ENCODE measurements around the gene LHFPL3. TPM values are rescaled to one million over a fixed set of nuclear protein-coding genes. Genes with fewer than 3 reads are reported as not detected.

The LHFPL3 gene
- total and polyA plus RNA-seq, 2 donors (not counting 1 experiment from before 2014, with no cell fraction given): not detected

DNA sequence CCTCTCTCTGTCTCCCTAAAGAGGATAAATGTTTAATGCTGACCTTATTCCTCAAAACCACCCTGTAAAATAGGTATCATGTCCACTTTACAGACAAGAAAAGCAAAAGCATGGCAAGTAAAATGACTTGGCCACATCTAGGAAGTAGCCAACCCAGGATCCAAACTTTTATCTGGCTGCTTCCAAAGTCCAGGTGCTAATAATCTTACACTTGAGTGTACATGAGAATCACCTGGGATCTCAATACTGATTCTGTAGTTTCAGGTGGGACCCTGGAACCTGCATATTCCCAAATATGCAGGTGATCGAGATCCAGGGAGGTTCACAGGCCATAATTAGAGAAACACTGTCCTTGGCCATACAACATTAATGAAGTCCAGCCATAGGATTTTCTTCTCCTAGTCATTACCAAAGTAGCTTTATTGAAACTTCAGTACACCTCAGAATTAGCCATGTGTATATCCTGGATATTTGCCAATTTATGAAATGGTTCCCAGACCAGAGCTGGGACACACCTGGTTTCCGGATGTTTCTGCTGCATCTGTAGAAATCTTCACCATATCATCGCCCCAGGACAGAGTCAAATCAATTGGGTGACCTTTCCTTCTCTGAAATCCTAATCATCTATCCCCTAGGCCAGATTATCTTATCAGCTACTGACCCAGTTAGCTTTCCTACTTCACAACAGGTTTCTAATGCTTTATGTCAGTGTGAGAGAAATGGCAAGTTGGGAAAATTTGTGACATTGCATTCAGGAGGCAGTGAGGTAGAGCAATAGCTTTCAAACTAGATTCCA, 566.5 kb downstream of the LHFPL3 start:
- H3K27me3 ChIP-seq (ENCODE audit: control insufficient read depth, insufficient read depth, low read length): peaks cover 4% of the 10 kb centered on the region
- DNase-seq (ENCODE audit: low read depth in 2 of 2): no peak
- H3K4me2 ChIP-seq (ENCODE audit: extremely low read depth, insufficient read depth, low read length): no peak overlapping the region
- no peak for TF ChIP-seq EZH2 (IDR thresholded peaks at IDR 0.05; ENCODE audit: low read length, missing control alignments)
- TF ChIP-seq CTCF (conservative IDR thresholded peaks at IDR 0.05 in 1 of 2, IDR thresholded peaks at IDR 0.05 in 1 of 2; ENCODE audit: low read depth in 1 of 2, low read length in 2 of 2): no peak
- H4K20me1 ChIP-seq (ENCODE audit: control insufficient read depth, extremely low read depth, insufficient read depth, low read length): no peaks in the 10 kb centered on the region
- no peak overlapping the region for H3K27ac ChIP-seq (ENCODE audit: insufficient read depth, low read length)
- H3K79me2 ChIP-seq (ENCODE audit: control insufficient read depth, insufficient read depth, low read length): no peaks in the 10 kb centered on the region
- no peak overlapping the region for H3K4me3 ChIP-seq (replicated peaks in 1 of 4; ENCODE audit: control extremely low read depth in 1 of 4, insufficient read depth in 1 of 4, low read depth in 3 of 4, low read length in 4 of 4)
- H3K36me3 ChIP-seq (ENCODE audit: control insufficient read depth, insufficient read depth, low read length): no peaks in the 10 kb centered on the region
- no peak overlapping the region for H2AFZ ChIP-seq (ENCODE audit: low read length)
- no peak overlapping the region for H3K9ac ChIP-seq (ENCODE audit: insufficient read depth, low read length)
- H3K4me1 ChIP-seq (ENCODE audit: control insufficient read depth, extremely low read depth, insufficient read depth, low read length): no peaks in the 10 kb centered on the region
- no peaks in the 10 kb centered on the region for H3K9me3 ChIP-seq (ENCODE audit: control insufficient read depth, insufficient read depth, low read depth, low read length)

GRCh38 chr7:104895522-104896236, 567.3 kb downstream of the LHFPL3 start:
- no peaks in the 10 kb centered on the region for H4K20me1 ChIP-seq (ENCODE audit: control insufficient read depth, extremely low read depth, insufficient read depth, low read length)
- DNase-seq (ENCODE audit: low read depth in 2 of 2): no peak
- H3K36me3 ChIP-seq (ENCODE audit: control insufficient read depth, insufficient read depth, low read length): no peaks in the 10 kb centered on the region
- TF ChIP-seq CTCF (conservative IDR thresholded peaks at IDR 0.05 in 1 of 2, IDR thresholded peaks at IDR 0.05 in 1 of 2; ENCODE audit: low read depth in 1 of 2, low read length in 2 of 2): no peak
- no peak for TF ChIP-seq EZH2 (IDR thresholded peaks at IDR 0.05; ENCODE audit: low read length, missing control alignments)
- H3K4me2 ChIP-seq (ENCODE audit: extremely low read depth, insufficient read depth, low read length): no peak overlapping the region
- no peaks in the 10 kb centered on the region for H3K4me1 ChIP-seq (ENCODE audit: control insufficient read depth, extremely low read depth, insufficient read depth, low read length)
- H3K79me2 ChIP-seq (ENCODE audit: control insufficient read depth, insufficient read depth, low read length): no peaks in the 10 kb centered on the region
- H3K9me3 ChIP-seq (ENCODE audit: control insufficient read depth, insufficient read depth, low read depth, low read length): no peaks in the 10 kb centered on the region
- H3K27ac ChIP-seq (ENCODE audit: insufficient read depth, low read length): no peak overlapping the region
- H3K9ac ChIP-seq (ENCODE audit: insufficient read depth, low read length): no peak overlapping the region
- no peak overlapping the region for H2AFZ ChIP-seq (ENCODE audit: low read length)
- H3K27me3 ChIP-seq (ENCODE audit: control insufficient read depth, insufficient read depth, low read length): peaks cover 4% of the 10 kb centered on the region
- no peak overlapping the region for H3K4me3 ChIP-seq (replicated peaks in 1 of 4; ENCODE audit: control extremely low read depth in 1 of 4, insufficient read depth in 1 of 4, low read depth in 3 of 4, low read length in 4 of 4)

DNA sequence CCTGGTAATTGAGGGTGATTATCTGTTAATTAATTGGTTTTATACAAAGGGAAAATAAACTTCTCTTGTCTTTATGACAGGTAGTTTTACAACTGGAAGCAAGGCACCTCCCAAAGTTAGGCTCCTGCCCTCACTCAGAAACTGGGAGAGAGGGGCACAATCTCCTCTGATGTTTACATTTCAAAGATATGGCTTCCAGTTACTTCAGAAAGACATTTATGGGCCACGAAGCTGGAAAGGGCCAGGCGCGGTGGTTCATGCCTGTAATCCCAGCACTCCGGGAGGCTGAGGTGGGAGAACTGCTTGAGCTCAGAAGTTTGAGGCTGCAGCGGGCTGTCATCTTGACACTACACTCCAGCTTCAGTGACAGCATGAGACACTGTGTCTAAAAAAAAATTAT, 570.0 kb downstream of the LHFPL3 start:
- Histone ChIP-seq H3K4me3 (replicated peaks in 1 of 4; ENCODE audit: control extremely low read depth in 1 of 4, insufficient read depth in 1 of 4, low read depth in 3 of 4, low read length in 4 of 4) (no peak overlapping the region), H3K27ac (ENCODE audit: insufficient read depth, low read length) (no peak overlapping the region), H4K20me1 (ENCODE audit: control insufficient read depth, extremely low read depth, insufficient read depth, low read length) (no peaks in the 10 kb centered on the region), H3K36me3 (ENCODE audit: control insufficient read depth, insufficient read depth, low read length) (no peaks in the 10 kb centered on the region), H3K79me2 (ENCODE audit: control insufficient read depth, insufficient read depth, low read length) (no peaks in the 10 kb centered on the region), H3K9ac (ENCODE audit: insufficient read depth, low read length) (no peak overlapping the region), H3K27me3 (ENCODE audit: control insufficient read depth, insufficient read depth, low read length) (peaks cover 2% of the 10 kb centered on the region), H3K9me3 (ENCODE audit: control insufficient read depth, insufficient read depth, low read depth, low read length) (no peaks in the 10 kb centered on the region), H3K4me2 (ENCODE audit: extremely low read depth, insufficient read depth, low read length) (no peak overlapping the region), H3K4me1 (ENCODE audit: control insufficient read depth, extremely low read depth, insufficient read depth, low read length) (no peaks in the 10 kb centered on the region), H2AFZ (ENCODE audit: low read length) (no peak overlapping the region)
- no peak for DNase-seq (ENCODE audit: low read depth in 2 of 2)
- TF ChIP-seq EZH2 (IDR thresholded peaks at IDR 0.05; ENCODE audit: low read length, missing control alignments): no peak
- TF ChIP-seq CTCF (conservative IDR thresholded peaks at IDR 0.05 in 1 of 2, IDR thresholded peaks at IDR 0.05 in 1 of 2; ENCODE audit: low read depth in 1 of 2, low read length in 2 of 2): no peak

All from fibroblast of lung (primary cell).